HG02938 (cell line): Measurements from ENCODE around the gene SNAP23.

ENCODE experiments used
- ATAC-seq: cut with Tn5 transposase; IDR thresholded peaks from one replicate; pipeline ENCODE4 v1.9.1; 2021; ENCODE audit warnings: mild to moderate bottlenecking, moderate library complexity; ENCODE audit not compliant: unreplicated experiment

The SNAP23 gene

GRCh38 chr15:42495361-42496212 is at the start of gene SNAP23:
Gene SNAP23, plus strand, starts transcription at chr15:42495634. Its CDS starts 16,213 bp downstream, at chr15:42511847.
- ATAC-seq: peak; percentile 66

GRCh38 chr15:42447599-42447998 is 47.8 kb upstream of the SNAP23 start:
- ATAC-seq: no peak

- no peak for ATAC-seq
Measured at GRCh38 chr15:42448281-42448680, 47.2 kb upstream of the SNAP23 start.

GRCh38 chr15:42449770-42450424 is 45.5 kb upstream of the SNAP23 start:
- no peak for ATAC-seq

GRCh38 chr15:42450425-42450790 is 45.0 kb upstream of the SNAP23 start:
- ATAC-seq: no peak

GRCh38 chr15:42453826-42454225 is 41.6 kb upstream of the SNAP23 start:
- no peak for ATAC-seq

GRCh38 chr15:42456531-42456930 is 38.9 kb upstream of the SNAP23 start:
- ATAC-seq: no peak

GRCh38 chr15:42456971-42457370 is 38.5 kb upstream of the SNAP23 start:
- no peak for ATAC-seq

- peak; percentile 77 for ATAC-seq
Measured at GRCh38 chr15:42457445-42458442, 37.7 kb upstream of the SNAP23 start.

- ATAC-seq: no peak
Measured at GRCh38 chr15:42461261-42461660, 34.2 kb upstream of the SNAP23 start.

GRCh38 chr15:42465520-42466259 is 29.7 kb upstream of the SNAP23 start:
- no peak for ATAC-seq

- ATAC-seq: no peak
Measured at GRCh38 chr15:42471002-42471401, 24.4 kb upstream of the SNAP23 start.

GRCh38 chr15:42474827-42475226 is 20.6 kb upstream of the SNAP23 start:
- no peak for ATAC-seq

- ATAC-seq: no peak
Measured at GRCh38 chr15:42482701-42483100, 12.7 kb upstream of the SNAP23 start.

GRCh38 chr15:42483677-42484076 is 11.8 kb upstream of the SNAP23 start:
- ATAC-seq: no peak

GRCh38 chr15:42490291-42490670 is 5.2 kb upstream of the SNAP23 start:
- ATAC-seq: no peak

- no peak for ATAC-seq
Measured at GRCh38 chr15:42490671-42491538, 4.5 kb upstream of the SNAP23 start, which contains the start of gene ZNF106. Gene ZNF106, minus strand, starts transcription at chr15:42491141. Its CDS starts 18,852 bp downstream, at chr15:42472289.

- no peak for ATAC-seq
Measured at GRCh38 chr15:42491539-42492225, 3.8 kb upstream of the SNAP23 start.

GRCh38 chr15:42493679-42494078 is 1.8 kb upstream of the SNAP23 start:
- no peak for ATAC-seq
